ENCODE data around the gene CDKN2AIPNL. TPM values are rescaled to one million over a fixed set of nuclear protein-coding genes. Genes with fewer than 3 reads are reported as not detected.

Gene CDKN2AIPNL
- total and polyA plus RNA-seq, 2 of the 13 experiments (the other 11 are each of a cell fraction or from before 2014, with no cell fraction given): 17.4 to 46.5 TPM

GRCh38 chr5:134411546-134412266, at the start of gene CDKN2AIPNL (continued):
- TF ChIP-seq ZNF329 (CRISPR knock-in tag; IDR thresholded peaks at IDR 0.05; ENCODE audit: low read depth) (peak; percentile 89; the same call in 1 of the 2 replicates), NR2F2 (IDR thresholded peaks at IDR 0.05; ENCODE audit: borderline replicate concordance, low read depth) (0 out of 2 replicates have a peak, but pooled peaks have one; percentile 38), CSRNP1 (CRISPR knock-in tag; IDR thresholded peaks at IDR 0.05) (peak; percentile 91; the same call in 1 of the 2 replicates), BRCA1 (CRISPR knock-in tag; IDR thresholded peaks at IDR 0.05) (peak; percentile 71; the same call in 1 of the 2 replicates), KDM3A (CRISPR knock-in tag; IDR thresholded peaks at IDR 0.05; ENCODE audit: low read depth) (peak; percentile 97), ATAD3A (CRISPR knock-in tag; IDR thresholded peaks at IDR 0.05) (0 out of 2 replicates have a peak, but pooled peaks have one; percentile 32), HNRNPL (IDR thresholded peaks at IDR 0.05; ENCODE audit: low read depth, low read length) (peak; percentile 91), MLX (CRISPR knock-in tag; IDR thresholded peaks at IDR 0.05) (0 out of 2 replicates have a peak, but pooled peaks have one; percentile 59), RXRB (CRISPR knock-in tag; IDR thresholded peaks at IDR 0.05; ENCODE audit: borderline replicate concordance) (peak; percentile 63; the same call in 1 of the 2 replicates), ZNF331 (CRISPR knock-in tag; IDR thresholded peaks at IDR 0.05) (peak; percentile 86), DMTF1 (CRISPR knock-in tag; IDR thresholded peaks at IDR 0.05) (0 out of 2 replicates have a peak, but pooled peaks have one; percentile 73), ZNF326 (CRISPR knock-in tag; IDR thresholded peaks at IDR 0.05; ENCODE audit: borderline replicate concordance) (no peak), ZNF510 (CRISPR knock-in tag; IDR thresholded peaks at IDR 0.05; ENCODE audit: low read depth) (peak; percentile 94; the same call in 1 of the 2 replicates), ZNF460 (CRISPR knock-in tag; IDR thresholded peaks at IDR 0.05; ENCODE audit: borderline replicate concordance) (peak; percentile 25; the same call in 1 of the 2 replicates), CAMTA2 (CRISPR knock-in tag; IDR thresholded peaks at IDR 0.05; ENCODE audit: borderline replicate concordance) (no peak), ARID5B (CRISPR knock-in tag; IDR thresholded peaks at IDR 0.05) (peak; percentile 86), ZSCAN5A (CRISPR knock-in tag; IDR thresholded peaks at IDR 0.05; ENCODE audit: borderline replicate concordance) (peak; percentile 76; the same call in 1 of the 2 replicates), FOXA1 (IDR thresholded peaks at IDR 0.05) (no peak), FOXA1 (CRISPR knock-in tag; IDR thresholded peaks at IDR 0.05) (peak; percentile 59)

Measured in HepG2 (cell line).